ENCODE results near the gene CFDP1.

CFDP1 gene

GRCh38 chr16:75415169-75415905 lies 18.0 kb downstream of the CFDP1 start:
- Histone ChIP-seq H4K20me1 (ENCODE audit: insufficient read depth, low read length) (peaks cover 21% of the 10 kb centered on the region), H3K27ac (ENCODE audit: low read length) (no peak overlapping the region), H3K79me2 (ENCODE audit: low read length) (peaks cover 34% of the 10 kb centered on the region), H3K4me3 (ENCODE audit: low read length) (no peak overlapping the region), H3K36me3 (replicated peaks; ENCODE audit: low read depth, low read length) (peaks cover 5% of the 10 kb centered on the region), H3K9ac (ENCODE audit: low read length) (no peak overlapping the region), H2AFZ (ENCODE audit: low read depth, low read length) (no peak overlapping the region), H3K9me3 (ENCODE audit: insufficient read depth, low read length) (no peaks in the 10 kb centered on the region), H3K4me2 (ENCODE audit: low read length) (no peak overlapping the region), H3K27me3 (ENCODE audit: low read depth, low read length) (no peaks in the 10 kb centered on the region), H3K4me1 (ENCODE audit: low read length) (no peaks in the 10 kb centered on the region)
- no peak for TF ChIP-seq CTCF (IDR thresholded peaks at IDR 0.05; ENCODE audit: low read depth, low read length)
- no peak for TF ChIP-seq EZH2phosphoT487 (IDR thresholded peaks at IDR 0.05; ENCODE audit: low read depth)

- TF ChIP-seq CTCF (IDR thresholded peaks at IDR 0.05; ENCODE audit: low read depth, low read length) (no peak), EZH2phosphoT487 (IDR thresholded peaks at IDR 0.05; ENCODE audit: low read depth) (no peak)
These were observed 19.4 kb downstream of the CFDP1 start for GRCh38 chr16:75413951-75414350.

GRCh38 chr16:75406943-75407342 lies 26.4 kb downstream of the CFDP1 start:
- no peak overlapping the region for H3K4me3 ChIP-seq (ENCODE audit: low read length)

More at GRCh38 chr16:75413951-75414350, 19.4 kb downstream of the CFDP1 start:
- H3K27me3 ChIP-seq (ENCODE audit: low read depth, low read length), result no peaks in the 10 kb centered on the region
- H3K9me3 ChIP-seq (ENCODE audit: insufficient read depth, low read length), result no peaks in the 10 kb centered on the region
- H3K27ac ChIP-seq (ENCODE audit: low read length), result no peak overlapping the region
- H2AFZ ChIP-seq (ENCODE audit: low read depth, low read length), result no peak overlapping the region
- H3K4me3 ChIP-seq (ENCODE audit: low read length), result no peak overlapping the region
- peaks cover 21% of the 10 kb centered on the region for H4K20me1 ChIP-seq (ENCODE audit: insufficient read depth, low read length)
- no peak overlapping the region for H3K9ac ChIP-seq (ENCODE audit: low read length)
- peaks cover 24% of the 10 kb centered on the region for H3K79me2 ChIP-seq (ENCODE audit: low read length)
- no peak overlapping the region for H3K4me2 ChIP-seq (ENCODE audit: low read length)
- H3K4me1 ChIP-seq (ENCODE audit: low read length), result no peaks in the 10 kb centered on the region
- peaks cover 5% of the 10 kb centered on the region for H3K36me3 ChIP-seq (replicated peaks; ENCODE audit: low read depth, low read length)

More at GRCh38 chr16:75406943-75407342, 26.4 kb downstream of the CFDP1 start:
- no peak overlapping the region for H3K27ac ChIP-seq (ENCODE audit: low read length)
- no peaks in the 10 kb centered on the region for H3K36me3 ChIP-seq (replicated peaks; ENCODE audit: low read depth, low read length)
- no peaks in the 10 kb centered on the region for H3K27me3 ChIP-seq (ENCODE audit: low read depth, low read length)
- H3K4me1 ChIP-seq (ENCODE audit: low read length), result no peaks in the 10 kb centered on the region
- no peaks in the 10 kb centered on the region for H4K20me1 ChIP-seq (ENCODE audit: insufficient read depth, low read length)
- H2AFZ ChIP-seq (ENCODE audit: low read depth, low read length), result no peak overlapping the region
- TF ChIP-seq EZH2phosphoT487 (IDR thresholded peaks at IDR 0.05; ENCODE audit: low read depth) (no peak), CTCF (IDR thresholded peaks at IDR 0.05; ENCODE audit: low read depth, low read length) (no peak)
- H3K79me2 ChIP-seq (ENCODE audit: low read length), result no peaks in the 10 kb centered on the region
- H3K9me3 ChIP-seq (ENCODE audit: insufficient read depth, low read length), result no peaks in the 10 kb centered on the region
- H3K9ac ChIP-seq (ENCODE audit: low read length), result no peak overlapping the region
- no peak overlapping the region for H3K4me2 ChIP-seq (ENCODE audit: low read length)

Measured in OCI-LY3 (cell line).